NCI-H524 treated with DMSO at 0.1 percent for 48 hours (cell line): ENCODE results near the gene TCHHL1.

ENCODE experiments used
- DNase-seq: peaks from one replicate; lab custom pipeline; 2025; lab: John Stamatoyannopoulos, UW

TCHHL1 gene

GRCh38 chr1:152089014-152089674 is at the start of gene TCHHL1:
Gene TCHHL1 (minus strand): TSS chr1:152089064. CDS start chr1:152088143, 921 bp downstream.
- no peak for DNase-seq

DNA sequence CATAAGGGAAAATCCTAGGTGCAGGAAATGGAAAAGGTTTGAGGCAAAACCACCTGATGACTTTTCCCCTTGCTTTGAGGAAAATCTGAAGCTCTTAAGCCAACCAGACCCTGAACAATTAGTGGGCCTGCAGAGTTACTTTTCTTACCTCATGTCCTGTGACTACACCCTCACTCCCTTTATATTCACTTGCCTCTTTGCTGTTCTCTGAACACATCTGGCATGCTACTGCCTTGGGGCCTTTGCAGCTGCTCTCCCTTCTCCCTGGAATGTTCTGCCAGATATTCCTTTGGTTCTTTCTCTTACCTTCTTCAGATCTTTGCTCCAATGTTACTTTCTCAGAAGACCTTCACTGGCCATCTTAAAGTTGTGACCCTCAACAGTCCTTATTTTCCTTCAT is 48.4 kb upstream of the TCHHL1 start:
- DNase-seq, result no peak

- no peak for DNase-seq
Observed at GRCh38 chr1:152130186-152130585, 41.3 kb upstream of the TCHHL1 start.

GRCh38 chr1:152127673-152128072 is 38.8 kb upstream of the TCHHL1 start:
- no peak for DNase-seq

DNA sequence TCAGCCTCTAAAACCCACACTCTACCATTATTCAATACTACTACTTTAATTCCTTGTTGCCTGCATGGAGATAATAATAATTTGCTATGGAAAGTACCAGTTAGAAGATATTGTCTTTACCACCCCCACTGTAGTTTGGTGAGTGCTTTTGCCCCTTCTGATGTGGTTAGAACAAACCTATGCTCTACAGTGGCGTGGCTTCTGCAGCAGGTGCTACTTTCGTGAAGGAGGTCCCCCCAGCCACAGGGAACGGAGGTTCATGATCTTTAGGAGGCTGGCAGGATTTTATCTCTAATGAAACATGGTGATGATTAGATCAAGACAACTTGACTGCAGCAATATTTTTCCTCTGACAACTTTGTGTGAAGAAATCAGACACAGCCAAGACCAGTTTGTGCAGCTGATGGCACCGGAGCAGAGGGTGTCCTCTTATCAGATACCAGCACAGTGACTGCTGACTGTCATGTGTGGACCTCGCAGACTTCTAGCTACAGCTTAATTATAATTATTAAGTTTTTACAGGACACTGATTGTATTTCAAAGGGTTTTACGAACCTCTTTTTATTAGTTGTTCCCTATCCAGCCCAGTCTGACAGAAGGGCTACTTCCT is 37.1 kb upstream of the TCHHL1 start:
- no peak for DNase-seq

DNA sequence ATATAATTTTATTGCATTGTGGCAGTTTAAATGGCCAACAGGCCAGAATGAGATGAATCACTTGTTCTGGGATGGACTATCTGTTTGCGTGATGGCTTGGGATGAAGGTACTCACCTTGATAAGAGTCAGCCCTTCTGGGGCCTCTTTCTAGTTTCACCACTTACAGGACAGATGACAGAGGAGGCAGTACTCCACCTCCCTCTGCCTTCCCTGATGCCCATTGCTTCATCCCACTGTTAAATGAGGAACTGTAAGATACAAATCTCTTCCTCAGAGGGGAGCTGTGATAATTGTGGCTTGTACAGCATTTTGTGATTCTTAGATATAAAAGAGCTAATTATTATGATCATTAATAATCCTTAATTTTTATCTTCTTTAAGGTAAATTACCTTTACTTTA is 30.1 kb upstream of the TCHHL1 start:
- no peak for DNase-seq

- no peak for DNase-seq
Observed at GRCh38 chr1:152115344-152115743, 26.5 kb upstream of the TCHHL1 start, which contains the start of gene TCHH. Gene TCHH (minus strand): TSS chr1:152115444. CDS start chr1:152114080, 1,364 bp downstream.

DNA sequence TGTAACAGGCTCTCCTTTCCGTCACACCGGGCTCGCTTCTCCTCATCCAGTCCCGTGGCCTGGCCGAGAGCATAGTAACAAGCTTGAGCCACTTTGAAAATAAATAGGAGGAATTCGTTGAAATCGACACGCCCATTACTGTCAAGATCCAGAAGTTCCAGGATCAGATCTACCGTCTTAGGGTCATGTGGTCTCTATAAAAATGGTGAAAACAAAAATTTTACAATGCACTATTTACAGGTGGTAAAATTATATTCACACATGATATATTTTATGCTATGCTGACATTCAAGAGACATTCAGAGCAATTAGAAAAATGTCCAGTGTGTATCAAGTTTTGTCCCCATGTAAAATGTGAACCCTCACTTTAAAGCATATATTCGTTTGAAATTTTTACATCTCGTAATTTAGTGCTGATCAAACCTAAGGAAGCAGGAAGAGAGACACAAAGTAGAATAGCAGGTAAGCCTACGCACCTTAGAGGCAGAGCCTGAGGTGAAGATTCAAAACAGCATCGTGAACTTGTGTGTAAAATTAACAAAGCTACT is 24.1 kb upstream of the TCHHL1 start:
- no peak for DNase-seq

DNA sequence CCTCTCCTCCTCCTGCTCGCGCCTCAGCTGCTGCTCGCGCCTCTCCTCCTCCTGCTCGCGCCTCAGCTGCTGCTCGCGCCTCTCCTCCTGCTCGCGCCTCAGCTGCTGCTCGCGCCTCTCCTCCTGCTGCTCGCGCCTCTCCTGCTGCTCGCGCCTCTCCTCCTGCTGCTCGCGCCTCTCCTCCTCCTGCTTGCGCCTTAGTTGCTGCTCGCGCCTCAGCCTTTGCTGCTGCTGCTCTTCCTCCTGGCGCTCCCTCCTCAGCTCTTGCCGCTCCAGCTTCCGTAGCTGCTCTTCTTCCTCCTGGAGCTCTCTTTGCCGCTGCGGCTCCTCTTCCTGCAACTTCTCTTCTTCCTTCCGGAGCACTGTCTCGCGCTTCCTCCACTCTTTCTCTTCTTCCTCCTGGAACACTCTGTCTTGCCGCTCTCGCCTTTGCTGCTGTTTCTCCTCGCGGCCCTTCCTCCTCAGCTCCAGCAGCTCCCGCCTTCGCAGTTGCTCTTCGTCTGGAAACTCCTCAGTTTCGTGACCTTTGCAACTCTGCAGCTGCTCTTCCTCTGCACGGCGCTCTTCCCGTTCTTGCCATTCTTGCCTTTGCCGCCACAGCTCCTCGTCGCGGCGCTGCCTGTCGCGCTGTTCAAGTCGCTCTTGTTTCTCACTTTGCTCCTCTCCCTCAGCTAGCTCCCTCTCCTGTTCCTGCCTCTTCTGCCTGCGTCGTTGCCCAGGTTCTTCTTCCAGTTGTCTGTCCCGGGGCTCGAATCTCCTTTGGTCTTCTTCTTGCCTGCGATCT is 23.4 kb upstream of the TCHHL1 start:
- DNase-seq, result no peak

DNA sequence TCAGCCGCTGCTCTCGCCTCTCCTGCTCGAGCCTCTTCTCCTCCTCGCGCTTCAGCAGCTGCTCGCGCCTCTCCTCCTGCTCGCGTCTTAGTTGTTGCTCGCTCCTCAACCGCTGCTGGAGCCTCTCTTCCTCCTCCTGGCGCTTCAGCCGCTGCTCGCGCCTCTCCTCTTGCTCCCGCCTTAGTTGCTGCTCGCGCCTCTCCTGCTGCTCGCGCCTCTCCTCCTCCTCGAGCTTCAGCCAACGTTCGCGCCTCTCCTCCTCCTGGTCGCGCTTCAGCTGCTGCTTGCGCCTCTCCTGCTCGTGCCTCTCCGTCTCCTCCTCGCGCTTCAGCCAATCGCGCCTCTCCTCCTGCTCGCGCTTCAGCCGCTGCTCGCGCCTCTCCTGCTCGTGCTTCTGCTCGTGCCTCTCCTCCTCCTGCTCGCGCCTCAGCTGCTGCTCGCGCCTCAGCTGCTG is 22.7 kb upstream of the TCHHL1 start:
- DNase-seq, result no peak

GRCh38 chr1:152110860-152111514 is 22.1 kb upstream of the TCHHL1 start:
- no peak for DNase-seq

- no peak for DNase-seq
Observed at GRCh38 chr1:152110365-152110859, 21.5 kb upstream of the TCHHL1 start.

DNA sequence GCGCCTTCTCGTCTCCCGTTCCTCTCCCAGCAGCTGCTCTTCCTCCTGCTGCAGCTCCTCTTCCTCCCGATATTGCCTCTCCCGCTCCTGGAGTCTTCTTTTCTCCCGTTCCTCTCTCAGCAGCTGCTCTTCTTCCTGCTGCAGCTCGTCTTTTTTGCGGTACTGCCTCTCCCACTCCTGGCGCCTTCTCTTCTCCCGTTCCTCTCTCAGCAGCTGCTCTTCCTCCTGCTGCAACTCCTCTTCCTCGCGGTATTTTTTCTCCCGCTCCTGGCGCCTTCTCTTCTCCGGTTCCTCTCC is 21.1 kb upstream of the TCHHL1 start:
- no peak for DNase-seq

DNA sequence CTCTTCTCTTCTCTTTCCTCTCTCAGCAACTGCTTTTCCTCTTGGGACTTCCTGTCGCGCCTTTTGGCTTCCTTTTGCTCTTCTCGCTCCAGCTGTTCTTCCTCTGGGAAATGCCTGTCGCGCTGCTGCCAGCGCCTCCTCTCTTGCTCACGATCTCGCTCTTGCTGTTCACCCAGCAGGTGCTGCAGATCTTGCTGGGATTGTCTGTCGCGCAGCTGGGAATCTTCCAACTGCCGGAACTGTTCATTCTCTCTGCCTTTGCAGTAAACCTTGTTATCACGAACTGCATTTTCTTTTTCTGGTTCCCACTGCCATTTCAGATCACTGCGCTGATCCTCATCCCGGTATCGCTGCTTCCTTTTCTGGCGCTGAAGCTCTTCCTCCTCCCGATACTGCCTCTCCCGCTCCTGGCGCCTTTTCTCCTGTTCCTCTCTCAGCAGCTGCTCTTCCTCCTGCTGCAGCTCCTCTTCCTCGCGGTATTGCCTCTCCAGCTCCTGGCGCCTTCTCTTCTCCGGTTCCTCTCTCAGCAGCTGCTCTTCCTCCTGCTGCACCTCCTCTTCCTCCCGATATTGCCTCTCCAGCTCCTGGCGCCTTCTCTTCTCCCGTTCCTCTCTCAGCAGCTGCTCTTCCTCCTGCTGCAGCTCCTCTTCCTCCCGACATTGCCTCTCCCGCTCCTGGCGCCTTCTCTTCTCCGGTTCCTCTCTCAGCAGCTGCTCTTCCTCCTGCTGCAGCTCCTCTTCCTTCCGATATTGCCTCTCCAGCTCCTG is 20.6 kb upstream of the TCHHL1 start:
- no peak for DNase-seq

DNA sequence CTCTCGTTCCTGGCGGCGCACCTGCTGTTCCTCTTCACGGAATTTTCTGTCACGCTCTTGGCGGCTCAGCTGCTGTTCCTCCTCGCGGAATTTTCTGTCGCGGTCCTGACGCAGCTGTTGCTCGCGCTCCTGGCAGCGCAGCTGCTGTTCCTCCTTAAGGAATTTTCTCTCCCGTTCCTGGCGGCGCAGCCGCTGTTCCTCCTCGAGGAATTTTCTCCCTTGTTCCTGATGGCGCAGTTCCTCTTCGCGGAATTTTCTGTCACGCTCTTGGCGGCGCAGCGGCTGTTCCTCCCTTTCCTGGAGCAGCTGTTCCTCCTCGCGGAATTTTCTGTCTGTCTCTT is 20.0 kb upstream of the TCHHL1 start:
- DNase-seq, result no peak

- no peak for DNase-seq
Observed at GRCh38 chr1:152107984-152108881, 19.4 kb upstream of the TCHHL1 start.

GRCh38 chr1:152107031-152107983 is 18.4 kb upstream of the TCHHL1 start:
- DNase-seq, result no peak

- DNase-seq, result no peak
Observed at GRCh38 chr1:152104854-152105253, 16.0 kb upstream of the TCHHL1 start.

DNA sequence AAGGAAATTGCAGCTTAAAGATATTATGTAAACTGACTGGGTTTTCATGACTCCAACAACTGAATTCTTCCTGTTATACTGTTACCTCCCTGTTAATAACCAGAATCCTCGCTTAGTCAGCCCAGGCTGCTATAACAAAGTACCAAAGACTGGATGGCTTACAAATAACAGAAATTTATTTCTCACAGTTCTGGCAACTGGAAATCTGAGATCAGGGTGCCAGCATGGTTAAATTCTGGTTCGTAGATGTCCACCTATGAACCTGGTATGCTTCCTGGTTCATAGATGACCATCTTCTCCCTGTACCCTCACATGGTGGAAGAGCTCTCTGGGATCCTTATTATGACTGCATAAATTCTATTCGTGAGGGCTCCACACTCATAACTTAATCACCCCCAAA is 8.1 kb upstream of the TCHHL1 start:
- DNase-seq, result no peak
